Stimulated activated CD4-positive, alpha-beta T cell treated with anti-CD3 and anti-CD28 coated beads, Interleukin-12 subunit alpha, Interleukin-12 subunit beta, amount 100 ng/mL, for 48 hours (primary cell): Measurements from ENCODE around the gene TET3.

Experiments used
- DNase-seq, 3 donors: peaks; one replicate each; pipeline ENCODE4 v3.0.0-alpha.2; 2020; ENCODE audit warnings: low read depth in 2 of 3, low spot score in 1 of 3

The TET3 gene

GRCh38 chr2:74004212-74005182 lies 19.8 kb downstream of the TET3 start:
- no peak for DNase-seq

GRCh38 chr2:74005786-74006185 lies 21.1 kb downstream of the TET3 start:
- no peak for DNase-seq

GRCh38 chr2:74006459-74006858 lies 21.7 kb downstream of the TET3 start:
- no peak for DNase-seq

- DNase-seq: no peak
Observed at GRCh38 chr2:74007121-74007520, 22.4 kb downstream of the TET3 start.

- no peak for DNase-seq
Observed at GRCh38 chr2:74007711-74008110, 23.0 kb downstream of the TET3 start.

- no peak for DNase-seq
Observed at GRCh38 chr2:74008761-74009395, 24.2 kb downstream of the TET3 start.

GRCh38 chr2:74009577-74009976 lies 24.9 kb downstream of the TET3 start:
- DNase-seq: no peak

- DNase-seq: no peak
Observed at GRCh38 chr2:74010087-74010541, 25.4 kb downstream of the TET3 start.

GRCh38 chr2:74011246-74011645 lies 26.5 kb downstream of the TET3 start:
- no peak for DNase-seq

- DNase-seq: no peak
Observed at GRCh38 chr2:74014813-74015212, 30.1 kb downstream of the TET3 start.

GRCh38 chr2:74017223-74017622 lies 32.5 kb downstream of the TET3 start:
- no peak for DNase-seq

- DNase-seq: no peak
Observed at GRCh38 chr2:74019516-74019915, 34.8 kb downstream of the TET3 start.

- no peak for DNase-seq
Observed at GRCh38 chr2:74020702-74021406, 36.1 kb downstream of the TET3 start.

- no peak for DNase-seq
Observed at GRCh38 chr2:74021407-74021755, 36.7 kb downstream of the TET3 start.

- no peak for DNase-seq
Observed at GRCh38 chr2:74024216-74024615, 39.5 kb downstream of the TET3 start.

GRCh38 chr2:74025971-74026612 lies 41.4 kb downstream of the TET3 start:
- no peak for DNase-seq

- no peak for DNase-seq
Observed at GRCh38 chr2:74026687-74027241, 42.1 kb downstream of the TET3 start.

- no peak for DNase-seq
Observed at GRCh38 chr2:74027496-74027895, 42.8 kb downstream of the TET3 start.

- DNase-seq: no peak
Observed at GRCh38 chr2:74028290-74028689, 43.6 kb downstream of the TET3 start.

GRCh38 chr2:74028741-74029140 lies 44.0 kb downstream of the TET3 start:
- no peak for DNase-seq
